Measurements from ENCODE around the gene ADAT3.

DNA sequence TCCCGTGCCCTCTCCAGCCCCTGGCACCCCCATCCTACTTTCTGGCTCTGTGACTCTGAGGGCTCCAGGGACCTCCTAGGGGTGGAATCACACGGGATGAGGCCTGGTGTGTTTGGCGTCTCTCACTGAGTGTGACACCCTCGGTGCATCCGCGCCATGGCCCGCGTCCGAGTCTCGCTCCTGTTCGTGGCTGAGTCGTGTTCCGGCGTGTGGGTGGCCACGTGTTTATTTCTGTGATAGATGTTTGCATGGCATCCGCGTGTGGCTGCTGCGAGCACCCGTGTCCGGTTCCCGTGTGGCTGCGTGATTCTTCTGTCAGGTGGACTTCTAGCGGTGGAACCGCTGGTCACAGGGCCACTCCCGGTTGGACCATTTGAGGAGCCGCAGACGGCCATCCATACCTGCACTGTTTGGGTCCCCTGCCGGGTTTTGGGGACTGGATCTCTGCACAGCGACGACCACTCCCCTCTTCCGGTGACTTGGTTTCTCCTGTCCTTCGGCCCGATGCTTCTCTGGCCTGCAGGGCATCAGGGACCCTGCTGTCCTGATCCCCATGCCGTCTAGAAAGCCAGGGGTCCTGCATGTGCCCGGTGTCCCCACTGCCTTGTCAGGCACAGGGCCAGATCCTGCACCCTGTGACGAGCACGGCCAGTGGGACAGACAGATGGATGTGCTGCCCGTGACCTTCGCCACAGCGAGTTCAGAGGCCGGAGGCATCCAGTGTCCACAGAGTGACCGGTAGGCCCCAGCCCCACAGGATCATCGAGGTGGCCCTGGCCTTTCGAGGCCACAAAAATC, 44.3 kb downstream of the ADAT3 start:
- TF ChIP-seq, protein P1, sequence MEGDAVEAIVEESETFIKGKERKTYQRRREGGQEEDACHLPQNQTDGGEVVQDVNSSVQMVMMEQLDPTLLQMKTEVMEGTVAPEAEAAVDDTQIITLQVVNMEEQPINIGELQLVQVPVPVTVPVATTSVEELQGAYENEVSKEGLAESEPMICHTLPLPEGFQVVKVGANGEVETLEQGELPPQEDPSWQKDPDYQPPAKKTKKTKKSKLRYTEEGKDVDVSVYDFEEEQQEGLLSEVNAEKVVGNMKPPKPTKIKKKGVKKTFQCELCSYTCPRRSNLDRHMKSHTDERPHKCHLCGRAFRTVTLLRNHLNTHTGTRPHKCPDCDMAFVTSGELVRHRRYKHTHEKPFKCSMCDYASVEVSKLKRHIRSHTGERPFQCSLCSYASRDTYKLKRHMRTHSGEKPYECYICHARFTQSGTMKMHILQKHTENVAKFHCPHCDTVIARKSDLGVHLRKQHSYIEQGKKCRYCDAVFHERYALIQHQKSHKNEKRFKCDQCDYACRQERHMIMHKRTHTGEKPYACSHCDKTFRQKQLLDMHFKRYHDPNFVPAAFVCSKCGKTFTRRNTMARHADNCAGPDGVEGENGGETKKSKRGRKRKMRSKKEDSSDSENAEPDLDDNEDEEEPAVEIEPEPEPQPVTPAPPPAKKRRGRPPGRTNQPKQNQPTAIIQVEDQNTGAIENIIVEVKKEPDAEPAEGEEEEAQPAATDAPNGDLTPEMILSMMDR (conservative IDR thresholded peaks at IDR 0.05; ENCODE audit: low read length), result no peak
- TF ChIP-seq EZH2phosphoT487 (IDR thresholded peaks at IDR 0.05; ENCODE audit: borderline replicate concordance, low read depth, low read length), result no peak

Data from OCI-LY7 (cell line).